HCT116 (cell line): ENCODE data around the gene ZNF860. TPM values are rescaled to one million over a fixed set of nuclear protein-coding genes. Genes with fewer than 3 reads are reported as not detected.

Experiments used
- ATAC-seq: fragments of 200-7000 bp; cut with Tn5 transposase; 2 replicates; pipeline ENCODE4 v1.9.1; 2020; ENCODE audit warnings: mild to moderate bottlenecking, moderate library complexity
- Bru-seq: library from RNA; stranded (reverse); fragments of 400-500 nt; gene quantifications from one replicate; lab custom pipeline; 2021; lab: Mats Ljungman, UMichigan
- BruChase-seq, 2 experiments: library from RNA; stranded (reverse); fragments of 400-500 nt; gene quantifications; one replicate each; lab custom pipeline; 2021; lab: Mats Ljungman, UMichigan
- BruUV-seq: library from RNA; stranded (reverse); fragments of 400-500 nt; replicated peaks from 2 replicates; lab custom pipeline; 2021; lab: Mats Ljungman, UMichigan
- CTCF ChIA-PET: fragments of 300-600 bp; sonication (Branson Sonifier 250); formaldehyde crosslinking; loops from one replicate; lab custom pipeline; 2021; ENCODE audit warnings: antibody characterized with exemption; lab: Charles Lee
- POLR2A ChIA-PET: fragments of 300-600, 350-600 bp; sonication (Branson Sonifier 250); formaldehyde crosslinking; loops from one replicate; lab custom pipeline; 2021; ENCODE audit warnings: antibody characterized with exemption; lab: Charles Lee
- RAD21 ChIA-PET, 2 experiments: fragments of 300-600 bp; sonication (Branson Sonifier 250); formaldehyde crosslinking; loops; one replicate each; lab custom pipeline; 2023; ENCODE audit warnings: low total read pairs in 2 of 2; ENCODE audit not compliant: uncharacterized antibody in 2 of 2, unreplicated experiment in 2 of 2, low non-redundant PET in 1 of 2; lab: Charles Lee
- DNase-seq: peaks from one replicate; pipeline ENCODE4 v3.0.0-alpha.2; 2010; ENCODE audit warnings: low read depth, low spot score
- H2AFZ ChIP-seq: fragments of 200-600 bp; shearing (Covaris generic), sonication (generic); 2 replicates; pipeline ENCODE4 v1.6.1; 2017; ENCODE audit warnings: low read depth, mixed run types, mixed read lengths, antibody characterized with exemption, low read length; ENCODE audit not compliant: poor library complexity, severe bottlenecking
- H3K27ac ChIP-seq: 2 replicates; pipeline ENCODE4 v1.5.1; 2012; ENCODE audit warnings: low read depth, low read length
- H3K27me3 ChIP-seq: fragments of 200-600 bp; sonication (generic); 2 replicates; pipeline ENCODE4 v1.6.1; 2016; ENCODE audit warnings: mixed run types, low read length, mixed read lengths; ENCODE audit not compliant: insufficient read depth
- H3K36me3 ChIP-seq, 2 experiments: fragments of 200-500 bp in 1 of 2; fragments of 200-600 bp in 1 of 2; sonication (Bioruptor generic) in 1 of 2; sonication (generic) in 1 of 2; 2 replicates each; pipeline versions ENCODE4 v1.5.1 to v1.6.1; 2014 to 2016; ENCODE audit warnings: low read length in 2 of 2, inconsistent platforms in 1 of 2, mixed read lengths in 1 of 2, mixed run types in 1 of 2; ENCODE audit not compliant: insufficient read depth in 2 of 2, control insufficient read depth in 1 of 2
- H3K4me1 ChIP-seq, 2 experiments: fragments of 200-600 bp in 1 of 2; sonication (generic) in 1 of 2; 2 replicates each; pipeline versions ENCODE4 v1.5.1 to v1.6.1; 2012 to 2017; ENCODE audit warnings: low read length in 2 of 2, inconsistent platforms in 1 of 2, mild to moderate bottlenecking in 1 of 2, mixed read lengths in 1 of 2, mixed run types in 1 of 2, moderate library complexity in 1 of 2; ENCODE audit not compliant: insufficient read depth in 2 of 2, control insufficient read depth in 1 of 2
- H3K4me2 ChIP-seq: fragments of 200-600 bp; sonication (generic); 2 replicates; pipeline ENCODE4 v1.6.1; 2017; ENCODE audit warnings: mixed run types, low read length, mixed read lengths
- H3K4me3 ChIP-seq, 2 experiments: fragments of 200-600 bp in 1 of 2; sonication (generic) in 1 of 2; replicated peaks in 1 of 2; 2 replicates each; pipeline ENCODE4 v1.5.1; 2011 to 2016; ENCODE audit warnings: low read length in 2 of 2, control low read depth in 1 of 2, low read depth in 1 of 2, mild to moderate bottlenecking in 1 of 2, mixed read lengths in 1 of 2, mixed run types in 1 of 2
- H3K79me2 ChIP-seq: fragments of 200-600 bp; sonication (generic); 2 replicates; pipeline ENCODE4 v1.6.1; 2017; ENCODE audit warnings: mild to moderate bottlenecking, mixed run types, low read length, moderate library complexity, mixed read lengths; ENCODE audit not compliant: insufficient read depth
- H3K9ac ChIP-seq: fragments of 200-600 bp; sonication (generic); 2 replicates; pipeline ENCODE4 v1.6.1; 2016; ENCODE audit warnings: low read length, mixed read lengths
- H3K9me2 ChIP-seq: fragments of 200-600 bp; sonication (generic), shearing (Covaris generic); 2 replicates; pipeline ENCODE4 v1.6.1; 2017; ENCODE audit warnings: mixed run types, mild to moderate bottlenecking, moderate library complexity; ENCODE audit not compliant: insufficient read depth
- H3K9me3 ChIP-seq, 2 experiments: fragments of 200-500 bp in 1 of 2; fragments of 200-600 bp in 1 of 2; sonication (Bioruptor generic) in 1 of 2; sonication (generic) in 1 of 2; 2 replicates each; pipeline ENCODE4 v1.6.1; 2014 to 2017; ENCODE audit warnings: low read length in 2 of 2, mixed read lengths in 2 of 2, inconsistent platforms in 1 of 2, low read depth in 1 of 2, mild to moderate bottlenecking in 1 of 2, mixed run types in 1 of 2, moderate library complexity in 1 of 2; ENCODE audit not compliant: control insufficient read depth in 1 of 2, insufficient read depth in 1 of 2
- H4K20me1 ChIP-seq: fragments of 200-600 bp; sonication (generic), shearing (Covaris generic); 2 replicates; pipeline ENCODE4 v1.6.1; 2017; ENCODE audit warnings: mixed run types, mild to moderate bottlenecking, moderate library complexity; ENCODE audit not compliant: insufficient read depth
- ATF3 ChIP-seq: IDR thresholded peaks from 2 replicates; pipeline ENCODE4 v1.6.1; 2012
- CBX3 ChIP-seq: IDR thresholded peaks from 2 replicates; pipeline ENCODE4 v1.6.1; 2012; ENCODE audit warnings: low read depth
- CEBPB ChIP-seq: IDR thresholded peaks from 2 replicates; pipeline ENCODE4 v1.6.1; 2012; ENCODE audit warnings: low read depth
- CTCF ChIP-seq, 3 experiments: fragments of 200-600 bp in 1 of 3; sonication (generic) in 1 of 3; IDR thresholded peaks in 2 of 3; conservative IDR thresholded peaks in 1 of 3; 2 replicates each; pipeline ENCODE4 v1.5.1; 2012 to 2017; ENCODE audit warnings: low read depth in 2 of 3, low read length in 2 of 3, antibody characterized with exemption in 1 of 3, borderline replicate concordance in 1 of 3, control low read depth in 1 of 3, mild to moderate bottlenecking in 1 of 3, mixed read lengths in 1 of 3, mixed run types in 1 of 3, moderate library complexity in 1 of 3; ENCODE audit not compliant: insufficient read depth in 1 of 3
- EGR1 ChIP-seq: IDR thresholded peaks from 2 replicates; pipeline ENCODE4 v1.6.1; 2012; ENCODE audit warnings: low read depth
- ELF1 ChIP-seq: IDR thresholded peaks from 2 replicates; pipeline ENCODE4 v1.6.1; 2012; ENCODE audit warnings: low read depth, borderline replicate concordance
- EZH2 ChIP-seq: fragments of 200-600 bp; sonication (generic); IDR thresholded peaks from 2 replicates; pipeline ENCODE4 v1.6.1; 2017; ENCODE audit warnings: antibody characterized with exemption, mixed run types
- FOSL1 ChIP-seq: IDR thresholded peaks from 2 replicates; pipeline ENCODE4 v1.6.1; 2012; ENCODE audit warnings: low read depth
- JUND ChIP-seq: IDR thresholded peaks from 2 replicates; pipeline ENCODE4 v1.6.1; 2012
- POLR2A ChIP-seq: IDR thresholded peaks from 2 replicates; pipeline ENCODE4 v1.7.0; 2011; ENCODE audit warnings: borderline replicate concordance; ENCODE audit not compliant: insufficient read depth, insufficient read length; ENCODE audit errors: extremely low read depth
- RAD21 ChIP-seq: IDR thresholded peaks from 2 replicates; pipeline ENCODE4 v1.6.1; 2012; ENCODE audit warnings: low read depth, mild to moderate bottlenecking
- REST ChIP-seq: IDR thresholded peaks from 2 replicates; pipeline ENCODE4 v1.6.1; 2012; ENCODE audit warnings: low read depth
- SIN3A ChIP-seq: IDR thresholded peaks from 2 replicates; pipeline ENCODE4 v1.6.1; 2012; ENCODE audit warnings: low read depth
- SP1 ChIP-seq: IDR thresholded peaks from 2 replicates; pipeline ENCODE4 v1.6.1; 2012; ENCODE audit warnings: low read depth
- SRF ChIP-seq: IDR thresholded peaks from 2 replicates; pipeline ENCODE4 v1.6.1; 2012; ENCODE audit warnings: low read depth
- TCF7L2 ChIP-seq: IDR thresholded peaks from 2 replicates; pipeline ENCODE4 v1.7.0; 2011; ENCODE audit warnings: borderline replicate concordance, inconsistent platforms; ENCODE audit not compliant: insufficient read depth, insufficient read length; ENCODE audit errors: extremely low read depth
- ZNF274 ChIP-seq: fragments of 200-500 bp; sonication (Bioruptor generic); IDR thresholded peaks from 2 replicates; pipeline ENCODE4 v1.6.1; 2014; ENCODE audit warnings: mild to moderate bottlenecking, low read depth, low read length, inconsistent platforms
- intact Hi-C: fragments of 100-400 bp; cut with micrococcal nuclease; formaldehyde crosslinking; loops from 2 replicates; pipeline ENCODE4 v1.10.0; 2022
- long read RNA-seq: library from polyadenylated mRNA; unstranded; transcript quantifications from one replicate; pipeline ENCODE4 v2.0.0, GENCODE V29; 2021; ENCODE audit not compliant: unreplicated experiment
- polyA plus RNA-seq: library from polyadenylated mRNA; unstranded; fragments of >200 nt; gene quantifications from 2 replicates; pipeline ENCODE4 v1.2.1, GENCODE V29; 2012; ENCODE audit warnings: missing spikeins
- total RNA-seq: library from RNA; stranded (reverse); gene quantifications from one replicate; pipeline ENCODE4 v1.2.1, GENCODE V29; 2021; ENCODE audit not compliant: unreplicated experiment

The ZNF860 gene
- total RNA-seq (2.9 TPM), Bru-seq, nascent RNA (percentile 58 among the genes with signal in this experiment), BruChase-seq, experiment 1, labeled RNA remaining after a 6-hour chase (percentile 47 among the genes with signal in this experiment), BruChase-seq, experiment 2, labeled RNA remaining after a 2-hour chase (percentile 61 among the genes with signal in this experiment)
- 1.1 and 1.5 TPM in 2 replicates for polyA plus RNA-seq
- long read RNA-seq, transcript ZNF860-201 (2 exons, 3,098 nt): major isoform, 6 of 12 reads
- long read RNA-seq, partial matches to known transcripts: 0 of 12 reads
- long read RNA-seq, other reads (novel, unspliced or antisense): 5 of 12 reads

- Histone ChIP-seq H2AFZ (peak within 1 kb of the TSS; percentile 21), H3K4me3 (peak within 1 kb of the TSS; percentile 76 to 85), H3K9ac (peak within 1 kb of the TSS; percentile 78), H3K79me2 (peaks cover 24% of the 10 kb centered on the region), H3K9me2 (no peaks in the 10 kb centered on the region), H3K4me1 (peaks cover 9 to 27% of the 10 kb centered on the region in 2 experiments), H3K27me3 (no peaks in the 10 kb centered on the region), H3K4me2 (peak within 1 kb of the TSS; percentile 80), H3K36me3 (no peaks in the 10 kb centered on the region), H3K27ac (peak within 1 kb of the TSS; percentile 97), H4K20me1 (no peaks in the 10 kb centered on the region), H3K9me3 (no peaks in the 10 kb centered on the region)
- ChIA-PET CTCF (interaction anchor here (2.0 kb wide), 1 partner anchor 38 kb away, joined by 5 read pairs; no protein-coding TSS in a partner anchor), RAD21 (interaction anchor here (0.7 kb wide), 2 partner anchors 12 to 120 kb away, joined by 3 read pairs; no protein-coding TSS in a partner anchor), POLR2A (no interaction called here)
- ATAC-seq: peak; percentile 78
- TSS peak; percentile 64 for BruUV-seq
- DNase-seq: peak; percentile 57
- intact Hi-C loops: no loop called here
- no peak for TF ChIP-seq CEBPB
- no peak for TF ChIP-seq REST
- peak; percentile 58; the same call in 1 of the 2 replicates for TF ChIP-seq CBX3
- TF ChIP-seq FOSL1: no peak
- TF ChIP-seq ATF3: no peak
- no peak for TF ChIP-seq TCF7L2
- no peak; the same call in 1 of the 2 replicates for TF ChIP-seq ELF1
- no peak; the same call in 1 of the 2 replicates for TF ChIP-seq SP1
- TF ChIP-seq SRF: no peak; the same call in 1 of the 2 replicates
- TF ChIP-seq SIN3A: peak; percentile 64; the same call in 1 of the 2 replicates
- TF ChIP-seq RAD21: no peak
- TF ChIP-seq EGR1: peak; percentile 65
- TF ChIP-seq EZH2: no peak
- TF ChIP-seq POLR2A: peak; percentile 32
- TF ChIP-seq CTCF (IDR thresholded peaks at IDR 0.05 in 2 of 3, conservative IDR thresholded peaks at IDR 0.05 in 1 of 3; ENCODE audit: borderline replicate concordance in 1 of 3, insufficient read depth in 1 of 3, low read depth in 2 of 3, low read length in 2 of 3): no peak
- TF ChIP-seq JUND: no peak
- TF ChIP-seq ZNF274: no peak
Measured at GRCh38 chr3:31981206-31982181, at the start of gene ZNF860, which contains the start of gene OSBPL10. TSS of gene ZNF860 (plus strand) at chr3:31981750. CDS start at chr3:31989080, 7,330 bp downstream. TSS of gene OSBPL10 (minus strand) at chr3:31981262. CDS start at chr3:31981179, 83 bp downstream.
